Measurements from ENCODE around the gene MYRIP.
A peak's percentile ranks its signal among the peaks of the same experiment; 100 is the strongest.
"Not testable (repeated sequence)": the region's sequence is repeated elsewhere in the genome, so short reads cannot be mapped to it uniquely, and the experiment has no call there.

MYRIP gene

GRCh38 chr3:40070816-40071215, 261.4 kb downstream of the MYRIP start:
- DNase-seq (ENCODE audit: low read depth), result no peak
- TF ChIP-seq CTCF (IDR thresholded peaks at IDR 0.05; ENCODE audit: control insufficient read depth, insufficient read depth, low read depth, low read length, missing control alignments), result no peak
- no peak overlapping the region for H3K4me3 ChIP-seq (ENCODE audit: control insufficient read depth, low read depth, low read length)

GRCh38 chr3:40071683-40072238, 262.4 kb downstream of the MYRIP start:
- H3K4me3 ChIP-seq (ENCODE audit: control insufficient read depth, low read depth, low read length), result no peak overlapping the region
- no peak for DNase-seq (ENCODE audit: low read depth)
- no peak for TF ChIP-seq CTCF (IDR thresholded peaks at IDR 0.05; ENCODE audit: control insufficient read depth, insufficient read depth, low read depth, low read length, missing control alignments)

DNA sequence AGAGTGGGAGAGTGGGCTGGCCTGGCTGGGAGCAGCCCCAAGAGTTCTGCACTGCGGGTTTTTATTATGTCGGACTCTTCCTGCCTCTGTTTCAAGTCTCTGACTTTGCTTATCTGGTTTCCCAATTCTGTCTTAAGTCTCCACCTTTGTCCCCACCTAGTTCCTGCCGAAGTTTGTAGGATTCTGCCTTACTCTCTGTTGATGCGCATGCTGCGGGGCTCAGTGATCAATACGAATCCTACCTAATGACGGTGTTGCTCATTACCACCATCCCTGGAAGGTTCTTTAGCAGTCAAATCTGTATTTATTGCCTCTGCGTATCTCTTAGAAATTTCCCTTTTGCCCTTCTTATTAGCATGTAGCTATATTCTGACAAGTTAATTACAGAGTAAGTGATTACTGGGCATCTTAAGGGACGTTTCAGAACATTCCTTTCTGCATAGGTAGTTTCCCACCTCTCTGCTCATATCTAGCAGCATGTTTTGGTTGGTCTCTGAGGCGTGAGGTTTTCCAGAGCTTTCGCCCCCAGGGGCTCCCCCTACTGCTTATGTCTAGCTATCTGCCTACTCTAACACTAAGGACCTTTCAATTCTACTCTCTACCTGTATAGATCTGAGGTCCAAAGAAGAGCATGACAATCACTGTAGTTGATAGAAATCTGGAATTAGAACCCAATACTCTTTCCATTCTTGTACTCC, 264.1 kb downstream of the MYRIP start:
- H3K4me3 ChIP-seq (ENCODE audit: control insufficient read depth, low read depth, low read length), result no peak overlapping the region
- peak; percentile 23 for TF ChIP-seq CTCF (IDR thresholded peaks at IDR 0.05; ENCODE audit: control insufficient read depth, insufficient read depth, low read depth, low read length, missing control alignments)
- no peak for DNase-seq (ENCODE audit: low read depth)

GRCh38 chr3:40077139-40077538, 267.7 kb downstream of the MYRIP start:
- DNase-seq (ENCODE audit: low read depth); H3K4me3 ChIP-seq (ENCODE audit: control insufficient read depth, low read depth, low read length): not testable (repeated sequence)

DNA sequence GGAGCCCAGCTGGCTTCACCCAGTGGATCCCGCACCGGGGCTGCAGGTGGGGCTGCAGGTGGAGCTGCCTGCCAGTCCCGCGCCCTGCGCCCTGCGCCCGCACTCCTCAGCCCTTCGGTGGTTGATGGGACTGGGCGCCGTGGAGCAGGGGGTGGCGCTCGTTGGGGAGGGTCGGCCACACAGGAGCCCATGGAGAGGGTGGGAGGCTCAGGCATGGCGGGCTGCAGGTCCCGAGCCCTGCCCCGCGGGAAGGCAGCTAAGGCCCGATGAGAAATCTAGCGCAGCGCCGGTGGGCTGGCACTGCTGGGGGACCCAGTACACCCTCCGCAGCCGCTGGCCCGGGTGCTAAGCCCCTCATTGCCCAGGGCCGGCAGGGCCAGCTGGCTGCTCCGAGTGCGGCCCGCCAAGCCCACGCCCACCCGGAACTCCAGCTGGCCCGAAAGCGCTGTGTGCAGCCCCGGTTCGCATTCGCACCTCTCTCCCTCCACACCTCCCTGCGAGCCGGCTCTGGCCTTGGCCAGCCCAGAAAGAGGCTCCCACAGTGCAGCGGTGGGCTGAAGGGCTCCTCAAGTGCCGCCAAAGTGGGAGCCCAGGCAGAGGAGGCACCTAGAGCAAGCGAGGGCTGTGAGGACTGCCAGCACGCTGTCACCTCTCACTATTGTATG, 268.6 kb downstream of the MYRIP start:
- not testable (repeated sequence) for H3K4me3 ChIP-seq (ENCODE audit: control insufficient read depth, low read depth, low read length); DNase-seq (ENCODE audit: low read depth)

DNA sequence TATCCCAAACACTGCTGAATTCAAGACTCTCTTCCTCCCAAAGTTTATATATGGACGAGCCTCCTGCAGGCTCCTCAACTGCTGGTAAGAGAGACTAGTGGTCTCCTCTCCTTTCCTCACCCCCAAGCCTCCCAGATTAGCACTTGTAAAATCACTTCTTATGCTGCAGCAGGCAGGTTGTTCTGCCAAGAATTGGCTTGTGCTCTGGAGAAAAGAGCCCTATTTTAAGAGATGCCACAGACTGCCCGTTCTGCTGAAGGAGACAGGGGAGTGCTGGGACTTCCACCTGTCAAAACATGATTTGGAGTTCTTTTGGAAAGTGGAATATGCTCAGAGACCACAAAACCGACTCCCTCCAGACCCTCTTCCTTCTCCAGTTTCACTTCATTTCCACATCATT, 269.2 kb downstream of the MYRIP start:
- no peak overlapping the region for H3K4me3 ChIP-seq (ENCODE audit: control insufficient read depth, low read depth, low read length)
- TF ChIP-seq CTCF (IDR thresholded peaks at IDR 0.05; ENCODE audit: control insufficient read depth, insufficient read depth, low read depth, low read length, missing control alignments), result no peak
- no peak for DNase-seq (ENCODE audit: low read depth)

- no peak overlapping the region for H3K4me3 ChIP-seq (ENCODE audit: control insufficient read depth, low read depth, low read length)
- peak; percentile 73 for DNase-seq (ENCODE audit: low read depth)
- no peak for TF ChIP-seq CTCF (IDR thresholded peaks at IDR 0.05; ENCODE audit: control insufficient read depth, insufficient read depth, low read depth, low read length, missing control alignments)
Observed at GRCh38 chr3:40079203-40079846, 269.9 kb downstream of the MYRIP start.

All from AG09309 (cell line).